ENCODE results near the gene FNDC3B. TPM values are rescaled to one million over a fixed set of nuclear protein-coding genes. Genes with fewer than 3 reads are reported as not detected.

FNDC3B gene
- total and polyA plus RNA-seq, 2 donors (not counting 1 experiment from before 2014, with no cell fraction given), result 1.2 to 9.2 TPM

- no peaks in the 10 kb centered on the region for H3K27me3 ChIP-seq (replicated peaks in 1 of 4; ENCODE audit: control extremely low read depth in 1 of 4, control insufficient read depth in 3 of 4, insufficient read depth in 4 of 4, low read length in 3 of 4)
- peaks cover 0 to 5% of the 10 kb centered on the region in 2 donors for H3K4me1 ChIP-seq (ENCODE audit: control insufficient read depth in 2 of 2, insufficient read depth in 2 of 2, low read length in 2 of 2)
- H3K36me3 ChIP-seq (replicated peaks in 1 of 2; ENCODE audit: control extremely low read depth in 1 of 2, control insufficient read depth in 1 of 2, extremely low read depth in 1 of 2, insufficient read depth in 2 of 2, low read length in 1 of 2), result no peaks in the 10 kb centered on the region
- no CpG with 5 or more reads among the region's 3 CpGs for WGBS (ENCODE audit: insufficient coverage)
- Mint-ChIP-seq H3K9me3 (ENCODE audit: insufficient read depth) (no peaks in the 10 kb centered on the region), H3K27ac (no peak overlapping the region), H3K4me3 (no peak overlapping the region), H3K27me3 (no peaks in the 10 kb centered on the region), H3K4me1 (peaks cover 9% of the 10 kb centered on the region)
- ATAC-seq (ENCODE audit: low read depth), result no peak
- CTCF ChIA-PET, result interaction anchor here (0.7 kb wide), 1 partner anchor 108 kb away, joined by 3 read pairs; no protein-coding TSS in a partner anchor
- intact Hi-C loops (cut with micrococcal nuclease), result no loop called here
- no peaks in the 10 kb centered on the region for H3K79me2 ChIP-seq (ENCODE audit: control insufficient read depth, insufficient read depth, low read length)
- H3K4me2 ChIP-seq (replicated peaks; ENCODE audit: low read depth, low read length, poor library complexity, severe bottlenecking), result no peak overlapping the region
- no peak for DNase-seq
- POLR2A ChIA-PET, result no interaction called here
- no peaks in the 10 kb centered on the region for H3K9me3 ChIP-seq (ENCODE audit: control extremely low read depth in 1 of 3, control insufficient read depth in 2 of 3, insufficient read depth in 1 of 3, low read length in 2 of 3)
- TF ChIP-seq EZH2 (IDR thresholded peaks at IDR 0.05; ENCODE audit: borderline replicate concordance, insufficient read depth, low read depth, low read length, poor library complexity, severe bottlenecking) (no peak), CTCF (IDR thresholded peaks at IDR 0.05) (no peak)
- no peak overlapping the region for H3K4me3 ChIP-seq (ENCODE audit: control extremely low read depth in 1 of 5, extremely low read depth in 1 of 5, insufficient read depth in 1 of 5, low read depth in 2 of 5, low read length in 4 of 5)
- H3K27ac ChIP-seq (ENCODE audit: low read length in 2 of 2), result no peak overlapping the region
- H4K20me1 ChIP-seq (ENCODE audit: control insufficient read depth, insufficient read depth, low read length, poor library complexity, severe bottlenecking), result no peaks in the 10 kb centered on the region
- H2AFZ ChIP-seq (ENCODE audit: insufficient read depth, low read depth, low read length, poor library complexity, severe bottlenecking), result no peak overlapping the region
- H3K9ac ChIP-seq (ENCODE audit: low read length), result no peak overlapping the region
Observed at GRCh38 chr3:172051310-172051956, 12.1 kb downstream of the FNDC3B start.

GRCh38 chr3:172051957-172052354 is 12.6 kb downstream of the FNDC3B start:
- H2AFZ ChIP-seq (ENCODE audit: insufficient read depth, low read depth, low read length, poor library complexity, severe bottlenecking), result no peak overlapping the region
- no peak overlapping the region for H3K27ac ChIP-seq (ENCODE audit: low read length in 2 of 2)
- no peaks in the 10 kb centered on the region for H3K79me2 ChIP-seq (ENCODE audit: control insufficient read depth, insufficient read depth, low read length)
- WGBS (ENCODE audit: insufficient coverage), result 100% methylated on average over 2 of the region's 5 CpGs
- CTCF ChIA-PET, result interaction anchor here (0.7 kb wide), 1 partner anchor 107 kb away, joined by 3 read pairs; no protein-coding TSS in a partner anchor
- H3K9ac ChIP-seq (ENCODE audit: low read length), result no peak overlapping the region
- H3K4me1 ChIP-seq (ENCODE audit: control insufficient read depth in 2 of 2, insufficient read depth in 2 of 2, low read length in 2 of 2), result peaks cover 0 to 5% of the 10 kb centered on the region in 2 donors
- Mint-ChIP-seq H3K4me3 (no peak overlapping the region), H3K9me3 (ENCODE audit: insufficient read depth) (no peaks in the 10 kb centered on the region), H3K27ac (no peak overlapping the region), H3K4me1 (peaks cover 9% of the 10 kb centered on the region), H3K27me3 (no peaks in the 10 kb centered on the region)
- no peaks in the 10 kb centered on the region for H3K27me3 ChIP-seq (replicated peaks in 1 of 4; ENCODE audit: control extremely low read depth in 1 of 4, control insufficient read depth in 3 of 4, insufficient read depth in 4 of 4, low read length in 3 of 4)
- intact Hi-C loops (cut with micrococcal nuclease), result no loop called here
- H3K4me2 ChIP-seq (replicated peaks; ENCODE audit: low read depth, low read length, poor library complexity, severe bottlenecking), result no peak overlapping the region
- no peak for DNase-seq
- POLR2A ChIA-PET, result no interaction called here
- H4K20me1 ChIP-seq (ENCODE audit: control insufficient read depth, insufficient read depth, low read length, poor library complexity, severe bottlenecking), result no peaks in the 10 kb centered on the region
- no peaks in the 10 kb centered on the region for H3K9me3 ChIP-seq (ENCODE audit: control extremely low read depth in 1 of 3, control insufficient read depth in 2 of 3, insufficient read depth in 1 of 3, low read length in 2 of 3)
- H3K4me3 ChIP-seq (ENCODE audit: control extremely low read depth in 1 of 5, extremely low read depth in 1 of 5, insufficient read depth in 1 of 5, low read depth in 2 of 5, low read length in 4 of 5), result no peak overlapping the region
- no peaks in the 10 kb centered on the region for H3K36me3 ChIP-seq (replicated peaks in 1 of 2; ENCODE audit: control extremely low read depth in 1 of 2, control insufficient read depth in 1 of 2, extremely low read depth in 1 of 2, insufficient read depth in 2 of 2, low read length in 1 of 2)
- no peak for TF ChIP-seq CTCF (IDR thresholded peaks at IDR 0.05)
- TF ChIP-seq EZH2 (IDR thresholded peaks at IDR 0.05; ENCODE audit: borderline replicate concordance, insufficient read depth, low read depth, low read length, poor library complexity, severe bottlenecking), result no peak
- ATAC-seq (ENCODE audit: low read depth), result no peak

Data from B cell (primary cell).